ENCODE results near the gene TMEM94. TPM values are rescaled to one million over a fixed set of nuclear protein-coding genes. Genes with fewer than 3 reads are reported as not detected.

TMEM94 gene
- total and polyA plus RNA-seq, 2 experiments from 2014 or later = 43.5 to 53.5 TPM

DNA sequence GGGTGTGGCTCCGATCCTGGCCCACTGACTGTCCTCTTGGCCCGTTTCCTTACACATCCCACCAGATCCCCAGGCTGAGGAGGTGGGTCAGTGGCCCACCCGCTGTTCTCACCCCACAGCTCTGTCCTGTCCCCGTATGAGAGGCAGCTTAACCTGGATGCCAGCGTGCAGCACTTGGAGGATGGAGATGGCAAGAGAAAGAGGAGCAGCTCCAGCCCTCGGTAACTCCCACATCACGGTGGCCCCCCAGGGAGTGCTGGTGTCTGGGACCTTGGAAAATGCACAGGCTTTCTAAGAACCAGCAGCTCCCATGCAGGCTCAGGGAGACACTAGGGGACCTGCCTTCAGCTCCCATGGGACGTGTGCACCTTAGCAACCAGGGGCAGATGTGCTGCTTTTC is 64.9 kb downstream of the TMEM94 start:
- 93% methylated on average over 8 of the region's 8 CpGs for WGBS (ENCODE audit: low lambda C conversion rate, missing lambda C conversion rate)
- Histone ChIP-seq H3K4me3 (no peak overlapping the region), H3K9me2 (replicated peaks; ENCODE audit: insufficient read depth) (no peaks in the 10 kb centered on the region), H3K27ac (no peak overlapping the region), H4K20me1 (ENCODE audit: insufficient read depth, poor library complexity, severe bottlenecking) (no peaks in the 10 kb centered on the region), H3K4me2 (no peak overlapping the region), H3K9me3 (ENCODE audit: low read depth) (no peaks in the 10 kb centered on the region), H3K27me3 (no peaks in the 10 kb centered on the region), H3K79me2 (peaks cover 31% of the 10 kb centered on the region), H2AFZ (no peak overlapping the region), H3K36me3 (replicated peaks; ENCODE audit: insufficient read depth, low read depth) (no peaks in the 10 kb centered on the region), H3K4me1 (ENCODE audit: insufficient read depth) (peaks cover 14% of the 10 kb centered on the region)
- no peak for DNase-seq (ENCODE audit: low spot score)
- TF ChIP-seq, protein P1, sequence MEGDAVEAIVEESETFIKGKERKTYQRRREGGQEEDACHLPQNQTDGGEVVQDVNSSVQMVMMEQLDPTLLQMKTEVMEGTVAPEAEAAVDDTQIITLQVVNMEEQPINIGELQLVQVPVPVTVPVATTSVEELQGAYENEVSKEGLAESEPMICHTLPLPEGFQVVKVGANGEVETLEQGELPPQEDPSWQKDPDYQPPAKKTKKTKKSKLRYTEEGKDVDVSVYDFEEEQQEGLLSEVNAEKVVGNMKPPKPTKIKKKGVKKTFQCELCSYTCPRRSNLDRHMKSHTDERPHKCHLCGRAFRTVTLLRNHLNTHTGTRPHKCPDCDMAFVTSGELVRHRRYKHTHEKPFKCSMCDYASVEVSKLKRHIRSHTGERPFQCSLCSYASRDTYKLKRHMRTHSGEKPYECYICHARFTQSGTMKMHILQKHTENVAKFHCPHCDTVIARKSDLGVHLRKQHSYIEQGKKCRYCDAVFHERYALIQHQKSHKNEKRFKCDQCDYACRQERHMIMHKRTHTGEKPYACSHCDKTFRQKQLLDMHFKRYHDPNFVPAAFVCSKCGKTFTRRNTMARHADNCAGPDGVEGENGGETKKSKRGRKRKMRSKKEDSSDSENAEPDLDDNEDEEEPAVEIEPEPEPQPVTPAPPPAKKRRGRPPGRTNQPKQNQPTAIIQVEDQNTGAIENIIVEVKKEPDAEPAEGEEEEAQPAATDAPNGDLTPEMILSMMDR (IDR thresholded peaks at IDR 0.05; ENCODE audit: poor library complexity) = no peak
- TF ChIP-seq EZH2phosphoT487 (IDR thresholded peaks at IDR 0.05; ENCODE audit: low read depth, severe bottlenecking, unreplicated experiment) = no peak
- no peak for TF ChIP-seq EZH2 (IDR thresholded peaks at IDR 0.05; ENCODE audit: borderline replicate concordance)

DNA sequence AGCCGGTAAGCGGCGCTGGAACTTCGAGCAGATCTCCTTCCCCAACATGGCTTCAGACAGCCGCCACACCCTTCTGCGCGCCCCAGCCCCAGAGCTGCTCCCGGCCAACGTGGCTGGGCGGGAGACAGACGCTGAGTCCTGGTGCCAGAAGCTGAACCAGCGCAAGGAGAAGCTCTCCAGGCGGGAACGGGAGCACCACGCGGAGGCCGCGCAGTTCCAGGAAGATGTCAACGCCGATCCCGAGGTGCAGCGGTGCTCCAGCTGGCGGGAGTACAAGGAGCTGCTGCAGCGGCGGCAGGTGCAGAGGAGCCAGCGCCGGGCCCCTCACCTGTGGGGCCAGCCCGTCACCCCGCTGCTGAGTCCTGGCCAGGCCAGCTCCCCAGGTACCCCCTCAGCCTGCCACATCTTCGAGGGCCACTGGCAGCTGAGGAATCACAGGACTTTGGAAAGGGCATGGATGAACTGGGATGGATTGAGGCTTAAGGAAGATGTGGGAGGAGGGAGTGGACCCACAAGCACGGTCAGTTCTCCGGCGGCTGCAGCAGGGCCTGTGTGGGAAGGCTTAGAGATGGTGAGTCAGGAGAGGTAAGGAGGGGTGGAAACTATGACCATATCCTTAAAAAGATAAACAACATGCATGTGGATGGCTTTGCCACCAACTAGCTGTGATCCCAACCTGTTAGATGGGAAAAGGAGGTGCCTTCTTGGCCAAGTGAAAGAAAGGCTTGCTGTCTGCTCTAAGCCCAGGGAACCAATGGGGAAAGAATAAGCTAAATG is 65.7 kb downstream of the TMEM94 start:
- H3K27ac ChIP-seq = no peak overlapping the region
- H4K20me1 ChIP-seq (ENCODE audit: insufficient read depth, poor library complexity, severe bottlenecking) = peaks cover under 1% of the 10 kb centered on the region
- no peaks in the 10 kb centered on the region for H3K9me3 ChIP-seq (ENCODE audit: low read depth)
- no peak overlapping the region for H3K4me3 ChIP-seq
- DNase-seq (ENCODE audit: low spot score) = no peak
- peaks cover 14% of the 10 kb centered on the region for H3K4me1 ChIP-seq (ENCODE audit: insufficient read depth)
- TF ChIP-seq EZH2phosphoT487 (IDR thresholded peaks at IDR 0.05; ENCODE audit: low read depth, severe bottlenecking, unreplicated experiment) = no peak
- TF ChIP-seq EZH2 (IDR thresholded peaks at IDR 0.05; ENCODE audit: borderline replicate concordance) = no peak
- TF ChIP-seq, protein P1 (IDR thresholded peaks at IDR 0.05; ENCODE audit: poor library complexity) = no peak
- H3K27me3 ChIP-seq = no peaks in the 10 kb centered on the region
- H3K79me2 ChIP-seq = peaks cover 31% of the 10 kb centered on the region
- no peak overlapping the region for H2AFZ ChIP-seq
- H3K36me3 ChIP-seq (replicated peaks; ENCODE audit: insufficient read depth, low read depth) = no peaks in the 10 kb centered on the region
- 96% methylated on average over 33 of the region's 33 CpGs for WGBS (ENCODE audit: low lambda C conversion rate, missing lambda C conversion rate)
- no peaks in the 10 kb centered on the region for H3K9me2 ChIP-seq (replicated peaks; ENCODE audit: insufficient read depth)
- no peak overlapping the region for H3K4me2 ChIP-seq

DNA sequence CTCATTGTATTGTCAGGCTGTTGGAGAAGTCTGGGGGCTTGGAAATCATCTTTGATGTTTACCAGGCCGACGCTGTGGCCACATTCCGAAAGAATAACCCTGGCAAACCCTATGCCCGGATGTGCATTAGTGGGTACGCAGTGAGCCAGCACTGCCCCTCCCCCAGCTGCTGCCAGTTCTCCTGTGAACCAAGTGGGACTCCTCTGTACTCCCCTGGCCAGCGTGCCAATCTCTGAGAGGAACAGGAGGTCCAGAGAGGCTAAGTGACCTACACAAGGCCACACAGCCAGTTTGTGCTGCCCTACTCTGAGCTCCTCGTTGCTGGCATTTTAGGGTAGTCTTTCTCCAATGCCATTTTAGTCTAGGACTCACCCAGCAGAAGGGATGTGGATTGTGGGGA is 67.2 kb downstream of the TMEM94 start:
- no peaks in the 10 kb centered on the region for H3K36me3 ChIP-seq (replicated peaks; ENCODE audit: insufficient read depth, low read depth)
- 93% methylated on average over 7 of the region's 7 CpGs for WGBS (ENCODE audit: low lambda C conversion rate, missing lambda C conversion rate)
- H2AFZ ChIP-seq = no peak overlapping the region
- TF ChIP-seq, protein P1 (IDR thresholded peaks at IDR 0.05; ENCODE audit: poor library complexity) = no peak
- TF ChIP-seq EZH2 (IDR thresholded peaks at IDR 0.05; ENCODE audit: borderline replicate concordance) = no peak
- TF ChIP-seq EZH2phosphoT487 (IDR thresholded peaks at IDR 0.05; ENCODE audit: low read depth, severe bottlenecking, unreplicated experiment) = no peak
- peaks cover 6% of the 10 kb centered on the region for H4K20me1 ChIP-seq (ENCODE audit: insufficient read depth, poor library complexity, severe bottlenecking)
- no peak overlapping the region for H3K4me3 ChIP-seq
- peaks cover 33% of the 10 kb centered on the region for H3K79me2 ChIP-seq
- no peaks in the 10 kb centered on the region for H3K9me2 ChIP-seq (replicated peaks; ENCODE audit: insufficient read depth)
- no peaks in the 10 kb centered on the region for H3K27me3 ChIP-seq
- no peaks in the 10 kb centered on the region for H3K9me3 ChIP-seq (ENCODE audit: low read depth)
- DNase-seq (ENCODE audit: low spot score) = no peak
- H3K27ac ChIP-seq = no peak overlapping the region
- H3K4me1 ChIP-seq (ENCODE audit: insufficient read depth) = peaks cover 6% of the 10 kb centered on the region
- no peak overlapping the region for H3K4me2 ChIP-seq

Measured in hepatocyte (in vitro differentiated cells).